ENCODE data around the gene TRIM32. TPM values are rescaled to one million over a fixed set of nuclear protein-coding genes. Genes with fewer than 3 reads are reported as not detected.

TRIM32 gene
- total and polyA plus RNA-seq, 12 donors: 3.5 to 40.1 (median 19.1) TPM

GRCh38 chr9:116741742-116742141 lies 54.6 kb downstream of the TRIM32 start:
- Histone ChIP-seq H3K27ac (no peak overlapping the region), H3K27me3 (no peaks in the 10 kb centered on the region), H3K4me3 (no peak overlapping the region), H3K4me1 (replicated peaks in 1 of 2) (peaks cover 0 to 5% of the 10 kb centered on the region in 2 donors), H3K9me3 (replicated peaks in 1 of 3) (no peaks in the 10 kb centered on the region), H3K36me3 (replicated peaks in 1 of 2) (no peaks in the 10 kb centered on the region)
- no peak for DNase-seq
- 54 to 75% (median 66%) methylated on average over 2 of the region's 2 CpGs for WGBS, 4 donors
- no peak for TF ChIP-seq CTCF (IDR thresholded peaks at IDR 0.05)
- no peak for TF ChIP-seq POLR2A (IDR thresholded peaks at IDR 0.05)
- intact Hi-C loops (cut with DNase I): loop anchor here in 1 of 2 donors (5.0 kb wide), 1 partner anchor 116 kb away; no protein-coding TSS in a partner anchor

GRCh38 chr9:116749176-116749575 lies 62.1 kb downstream of the TRIM32 start:
- Histone ChIP-seq H3K36me3 (replicated peaks in 1 of 2) (no peaks in the 10 kb centered on the region), H3K4me1 (replicated peaks in 1 of 2) (no peaks in the 10 kb centered on the region), H3K27me3 (no peaks in the 10 kb centered on the region), H3K4me3 (no peak overlapping the region), H3K27ac (no peak overlapping the region), H3K9me3 (replicated peaks in 1 of 3) (no peaks in the 10 kb centered on the region)
- no peak for DNase-seq
- intact Hi-C loops (cut with DNase I): no loop called here
- WGBS, 4 donors: 81 to 92% (median 91%) methylated on average over 3 of the region's 3 CpGs
- TF ChIP-seq CTCF (IDR thresholded peaks at IDR 0.05) (no peak), POLR2A (IDR thresholded peaks at IDR 0.05) (no peak)

- TF ChIP-seq POLR2A (IDR thresholded peaks at IDR 0.05) (no peak), CTCF (IDR thresholded peaks at IDR 0.05) (no peak)
- Histone ChIP-seq H3K36me3 (replicated peaks in 1 of 2) (no peaks in the 10 kb centered on the region), H3K4me1 (replicated peaks in 1 of 2) (no peaks in the 10 kb centered on the region), H3K4me3 (no peak overlapping the region), H3K9me3 (replicated peaks in 1 of 3) (no peaks in the 10 kb centered on the region), H3K27me3 (no peaks in the 10 kb centered on the region), H3K27ac (no peak overlapping the region)
- intact Hi-C loops (cut with DNase I): no loop called here
- 65 to 71% (median 70%) methylated on average over 2 of the region's 2 CpGs for WGBS, 4 donors
- no peak for DNase-seq
These were observed 62.7 kb downstream of the TRIM32 start for GRCh38 chr9:116749772-116750171.

- no peaks in the 10 kb centered on the region for H3K27me3 ChIP-seq
- H3K4me3 ChIP-seq: no peak overlapping the region
- TF ChIP-seq CTCF (IDR thresholded peaks at IDR 0.05) (no peak), POLR2A (IDR thresholded peaks at IDR 0.05) (no peak)
- intact Hi-C loops (cut with DNase I): no loop called here
- no peaks in the 10 kb centered on the region for H3K36me3 ChIP-seq (replicated peaks in 1 of 2)
- 77 to 94% (median 86%) methylated on average over 2 of the region's 2 CpGs for whole genome bisulfite sequencing, 4 donors
- no peak for DNase-seq
- no peak overlapping the region for H3K27ac ChIP-seq
- no peaks in the 10 kb centered on the region for H3K4me1 ChIP-seq (replicated peaks in 1 of 2)
- H3K9me3 ChIP-seq (replicated peaks in 1 of 3): no peaks in the 10 kb centered on the region
These were observed 63.4 kb downstream of the TRIM32 start for GRCh38 chr9:116750510-116750909.

All from adrenal gland (tissue), 12 donors.